ENCODE data around the gene LEKR1. TPM values are rescaled to one million over a fixed set of nuclear protein-coding genes. Genes with fewer than 3 reads are reported as not detected.

The LEKR1 gene
- total RNA-seq, 2 experiments from 2014 or later, result 0.40 to 1.1 TPM

DNA sequence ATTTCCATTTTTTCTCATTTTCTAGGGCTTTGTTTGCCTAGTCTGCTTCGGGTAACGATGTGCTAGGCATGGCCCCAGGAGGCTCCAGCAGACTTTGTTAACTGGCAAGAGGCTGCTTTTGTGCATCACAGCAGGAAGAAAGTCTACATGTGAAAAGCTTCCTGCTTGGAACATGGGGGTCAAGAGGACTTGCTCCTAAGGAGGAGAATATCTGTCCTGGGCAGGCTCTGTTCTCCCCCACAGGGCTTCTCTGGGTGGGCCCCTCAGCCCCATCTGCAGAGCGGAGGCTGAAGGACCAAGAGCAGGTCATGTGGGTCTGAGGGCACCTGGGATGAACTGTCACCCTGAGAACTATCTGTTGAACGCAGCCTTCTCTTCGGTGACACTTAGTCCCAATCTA, 239.0 kb downstream of the LEKR1 start:
- no peak for ATAC-seq
- Mint-ChIP-seq H3K4me3 (no peak overlapping the region), H3K4me1 (ENCODE audit: low read depth) (peaks cover 22% of the 10 kb centered on the region), H3K9me3 (no peaks in the 10 kb centered on the region), H3K36me3 (ENCODE audit: low read depth) (no peaks in the 10 kb centered on the region), H3K27me3 (no peaks in the 10 kb centered on the region), H3K27ac (no peak overlapping the region)
- TF ChIP-seq, protein P1, sequence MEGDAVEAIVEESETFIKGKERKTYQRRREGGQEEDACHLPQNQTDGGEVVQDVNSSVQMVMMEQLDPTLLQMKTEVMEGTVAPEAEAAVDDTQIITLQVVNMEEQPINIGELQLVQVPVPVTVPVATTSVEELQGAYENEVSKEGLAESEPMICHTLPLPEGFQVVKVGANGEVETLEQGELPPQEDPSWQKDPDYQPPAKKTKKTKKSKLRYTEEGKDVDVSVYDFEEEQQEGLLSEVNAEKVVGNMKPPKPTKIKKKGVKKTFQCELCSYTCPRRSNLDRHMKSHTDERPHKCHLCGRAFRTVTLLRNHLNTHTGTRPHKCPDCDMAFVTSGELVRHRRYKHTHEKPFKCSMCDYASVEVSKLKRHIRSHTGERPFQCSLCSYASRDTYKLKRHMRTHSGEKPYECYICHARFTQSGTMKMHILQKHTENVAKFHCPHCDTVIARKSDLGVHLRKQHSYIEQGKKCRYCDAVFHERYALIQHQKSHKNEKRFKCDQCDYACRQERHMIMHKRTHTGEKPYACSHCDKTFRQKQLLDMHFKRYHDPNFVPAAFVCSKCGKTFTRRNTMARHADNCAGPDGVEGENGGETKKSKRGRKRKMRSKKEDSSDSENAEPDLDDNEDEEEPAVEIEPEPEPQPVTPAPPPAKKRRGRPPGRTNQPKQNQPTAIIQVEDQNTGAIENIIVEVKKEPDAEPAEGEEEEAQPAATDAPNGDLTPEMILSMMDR (IDR thresholded peaks at IDR 0.05), result no peak
- intact Hi-C loops (cut with micrococcal nuclease), result no loop called here
- ChIA-PET POLR2A (no interaction called here), CTCF (interaction anchor here (0.6 to 3.5 kb wide), 3 partner anchors 14 to 72 kb away, joined by 3 to 12 read pairs (median 12); no protein-coding TSS in a partner anchor)
- no peak for DNase-seq

DNA sequence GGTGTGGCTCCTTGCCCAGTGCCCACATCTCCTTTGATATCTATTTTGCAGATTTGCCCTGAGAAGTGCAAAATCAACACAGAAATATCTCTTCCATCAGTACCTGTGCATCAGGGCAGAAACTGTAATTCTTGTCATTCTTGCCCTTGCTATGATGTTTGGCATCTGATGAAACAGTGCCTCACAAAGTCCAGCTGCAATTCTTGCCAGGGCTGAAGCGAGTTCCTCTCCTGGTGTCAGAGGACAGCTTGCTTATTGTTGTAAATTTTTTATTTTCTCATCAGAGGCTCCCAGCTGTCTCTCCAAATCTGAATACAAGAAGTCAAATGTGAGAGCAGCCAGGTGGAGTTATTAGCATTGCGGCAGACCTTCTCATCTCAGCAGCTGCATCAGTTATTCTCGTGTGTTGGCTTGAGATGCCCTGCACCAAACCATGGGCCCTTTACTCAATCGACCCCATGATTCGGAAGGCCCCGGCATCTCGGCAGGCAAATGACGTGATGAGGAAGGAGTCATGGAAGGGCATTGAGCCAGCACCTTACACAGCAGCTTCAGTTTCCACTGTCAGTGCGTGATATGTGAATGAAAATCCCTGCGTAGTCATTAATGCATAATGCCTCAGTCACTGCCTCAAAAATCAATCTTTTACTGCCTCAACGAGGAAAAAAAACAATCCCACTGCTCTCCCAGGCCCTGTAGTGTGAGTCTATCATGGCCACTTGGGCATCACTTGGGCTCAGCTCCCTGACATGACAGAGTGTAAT, 240.4 kb downstream of the LEKR1 start:
- peaks cover 22% of the 10 kb centered on the region for H3K4me1 Mint-ChIP-seq (ENCODE audit: low read depth)
- H3K27ac Mint-ChIP-seq, result peak overlapping the region; percentile 26
- DNase-seq, result no peak
- H3K36me3 Mint-ChIP-seq (ENCODE audit: low read depth), result no peaks in the 10 kb centered on the region
- TF ChIP-seq, protein P1 (IDR thresholded peaks at IDR 0.05), result no peak
- H3K4me3 Mint-ChIP-seq, result no peak overlapping the region
- ATAC-seq, result no peak
- intact Hi-C loops (cut with micrococcal nuclease), result no loop called here
- no peaks in the 10 kb centered on the region for H3K9me3 Mint-ChIP-seq
- CTCF ChIA-PET, result interaction anchor here (0.9 to 3.5 kb wide), 4 partner anchors 10 to 71 kb away, joined by 3 to 12 read pairs (median 8); no protein-coding TSS in a partner anchor
- POLR2A ChIA-PET, result interaction anchor here (0.8 kb wide), 1 partner anchor 54 kb away, joined by 3 read pairs; no protein-coding TSS in a partner anchor
- no peaks in the 10 kb centered on the region for H3K27me3 Mint-ChIP-seq

DNA sequence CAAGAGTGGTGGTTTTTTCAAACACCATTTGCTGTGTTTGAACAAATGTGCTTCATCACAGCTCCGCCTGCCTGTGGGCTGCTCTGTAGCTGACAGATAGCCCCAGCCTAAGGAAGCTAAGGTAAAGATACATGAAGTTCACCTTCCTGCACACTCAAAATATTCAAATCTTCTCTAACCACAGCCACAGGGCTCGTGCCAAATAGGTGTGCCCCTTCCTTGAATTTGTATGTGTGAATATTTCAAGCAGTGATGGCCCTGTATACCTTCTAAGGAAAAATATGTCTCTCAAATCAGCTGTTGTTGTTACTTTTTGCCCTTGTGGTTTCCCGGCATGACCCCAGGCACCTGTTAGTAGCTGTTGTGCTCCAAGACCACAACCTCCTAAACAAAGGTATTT, 241.0 kb downstream of the LEKR1 start:
- peaks cover 22% of the 10 kb centered on the region for H3K4me1 Mint-ChIP-seq (ENCODE audit: low read depth)
- DNase-seq (peak; percentile 38), ATAC-seq (peak; percentile 76)
- no peaks in the 10 kb centered on the region for H3K9me3 Mint-ChIP-seq
- POLR2A ChIA-PET, result interaction anchor here (0.8 kb wide), 1 partner anchor 54 kb away, joined by 3 read pairs; no protein-coding TSS in a partner anchor
- TF ChIP-seq, protein P1 (IDR thresholded peaks at IDR 0.05), result no peak
- H3K27ac Mint-ChIP-seq, result peak overlapping the region; percentile 26
- intact Hi-C loops (cut with micrococcal nuclease), result no loop called here
- CTCF ChIA-PET, result interaction anchor here (0.9 to 3.5 kb wide), 5 partner anchors 10 to 71 kb away, joined by 3 to 12 read pairs (median 4); no protein-coding TSS in a partner anchor
- H3K4me3 Mint-ChIP-seq, result no peak overlapping the region
- no peaks in the 10 kb centered on the region for H3K27me3 Mint-ChIP-seq
- H3K36me3 Mint-ChIP-seq (ENCODE audit: low read depth), result no peaks in the 10 kb centered on the region

DNA sequence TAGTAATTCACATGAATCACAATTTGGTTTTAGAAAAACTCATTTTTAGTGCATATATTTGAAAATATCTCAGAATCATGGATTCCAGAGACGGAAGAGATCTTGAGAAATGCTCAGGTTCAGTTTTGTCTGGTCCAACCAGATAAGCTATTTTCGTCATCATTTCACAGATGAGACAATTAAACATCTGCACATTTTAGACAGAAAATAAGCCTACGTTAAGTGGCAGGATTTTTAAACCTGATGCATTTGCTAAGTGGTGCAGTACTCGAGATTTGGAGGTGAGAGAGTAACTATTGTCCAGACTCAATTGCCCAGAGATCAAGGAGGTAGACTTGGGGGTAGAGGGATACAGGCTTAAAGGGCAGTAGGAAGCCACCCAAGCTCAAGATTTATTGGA, 243.3 kb downstream of the LEKR1 start:
- no peaks in the 10 kb centered on the region for H3K27me3 Mint-ChIP-seq
- no peaks in the 10 kb centered on the region for H3K36me3 Mint-ChIP-seq (ENCODE audit: low read depth)
- ChIA-PET CTCF (interaction anchor here (1.1 kb wide), 1 partner anchor 63 kb away, joined by 3 read pairs; no protein-coding TSS in a partner anchor), POLR2A (no interaction called here)
- H3K4me1 Mint-ChIP-seq (ENCODE audit: low read depth), result peaks cover 20% of the 10 kb centered on the region
- H3K27ac Mint-ChIP-seq, result no peak overlapping the region
- no peaks in the 10 kb centered on the region for H3K9me3 Mint-ChIP-seq
- TF ChIP-seq, protein P1 (IDR thresholded peaks at IDR 0.05), result no peak
- intact Hi-C loops (cut with micrococcal nuclease), result no loop called here
- no peak for DNase-seq
- ATAC-seq, result no peak
- H3K4me3 Mint-ChIP-seq, result no peak overlapping the region
